NCI-H226 (cell line): Measurements from ENCODE around the gene CTNNA1.

Experiments
- DNase-seq: peaks from one replicate; pipeline ENCODE4 v3.0.0-alpha.2; 2015

The CTNNA1 gene

GRCh38 chr5:138869763-138870500 lies 116.7 kb downstream of the CTNNA1 start:
- no peak for DNase-seq

- DNase-seq: no peak
These were observed 117.4 kb downstream of the CTNNA1 start for GRCh38 chr5:138870611-138871010.

- no peak for DNase-seq
These were observed 119.7 kb downstream of the CTNNA1 start for GRCh38 chr5:138872841-138873465.

GRCh38 chr5:138873466-138874221 lies 120.4 kb downstream of the CTNNA1 start:
- no peak for DNase-seq

- DNase-seq: no peak
These were observed 121.0 kb downstream of the CTNNA1 start for GRCh38 chr5:138874241-138874640.

- DNase-seq: no peak
These were observed 121.7 kb downstream of the CTNNA1 start, which contains the start of gene LRRTM2 for GRCh38 chr5:138874771-138875551. LRRTM2 (minus strand) TSS chr5:138875335; CDS start chr5:138874911, 424 bp downstream.

GRCh38 chr5:138875552-138875875 lies 122.3 kb downstream of the CTNNA1 start:
- DNase-seq: no peak

- DNase-seq: no peak
These were observed 122.7 kb downstream of the CTNNA1 start for GRCh38 chr5:138875946-138876345.

GRCh38 chr5:138876811-138877210 lies 123.6 kb downstream of the CTNNA1 start:
- DNase-seq: no peak

- no peak for DNase-seq
These were observed 125.4 kb downstream of the CTNNA1 start for GRCh38 chr5:138878437-138879235.

- DNase-seq: no peak
These were observed 130.0 kb downstream of the CTNNA1 start for GRCh38 chr5:138883211-138883610.

GRCh38 chr5:138884094-138884493 lies 130.9 kb downstream of the CTNNA1 start:
- DNase-seq: no peak

GRCh38 chr5:138884554-138884953 lies 131.3 kb downstream of the CTNNA1 start:
- DNase-seq: no peak

- DNase-seq: no peak
These were observed 136.8 kb downstream of the CTNNA1 start for GRCh38 chr5:138889994-138890393.

GRCh38 chr5:138890644-138891043 lies 137.4 kb downstream of the CTNNA1 start:
- no peak for DNase-seq

- DNase-seq: no peak
These were observed 142.7 kb downstream of the CTNNA1 start for GRCh38 chr5:138895918-138896317.

GRCh38 chr5:138898299-138898698 lies 145.1 kb downstream of the CTNNA1 start:
- no peak for DNase-seq

- no peak for DNase-seq
These were observed 145.5 kb downstream of the CTNNA1 start for GRCh38 chr5:138898742-138899141.

- peak; percentile 40 for DNase-seq
These were observed 147.2 kb downstream of the CTNNA1 start for GRCh38 chr5:138900281-138900965.

GRCh38 chr5:138901716-138902115 lies 148.5 kb downstream of the CTNNA1 start:
- DNase-seq: no peak

GRCh38 chr5:138903130-138903775 lies 150.0 kb downstream of the CTNNA1 start:
- DNase-seq: peak; percentile 37
